Measurements from ENCODE around the gene TRIM64. TPM values are rescaled to one million over a fixed set of nuclear protein-coding genes. Genes with fewer than 3 reads are reported as not detected.
"Not testable (repeated sequence)": the region's sequence is repeated elsewhere in the genome, so short reads cannot be mapped to it uniquely, and the experiment has no call there.

The TRIM64 gene, protein sequence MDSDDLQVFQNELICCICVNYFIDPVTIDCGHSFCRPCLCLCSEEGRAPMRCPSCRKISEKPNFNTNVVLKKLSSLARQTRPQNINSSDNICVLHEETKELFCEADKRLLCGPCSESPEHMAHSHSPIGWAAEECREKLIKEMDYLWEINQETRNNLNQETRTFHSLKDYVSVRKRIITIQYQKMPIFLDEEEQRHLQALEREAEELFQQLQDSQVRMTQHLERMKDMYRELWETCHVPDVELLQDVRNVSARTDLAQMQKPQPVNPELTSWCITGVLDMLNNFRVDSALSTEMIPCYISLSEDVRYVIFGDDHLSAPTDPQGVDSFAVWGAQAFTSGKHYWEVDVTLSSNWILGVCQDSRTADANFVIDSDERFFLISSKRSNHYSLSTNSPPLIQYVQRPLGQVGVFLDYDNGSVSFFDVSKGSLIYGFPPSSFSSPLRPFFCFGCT
- total RNA-seq, result not detected

DNA sequence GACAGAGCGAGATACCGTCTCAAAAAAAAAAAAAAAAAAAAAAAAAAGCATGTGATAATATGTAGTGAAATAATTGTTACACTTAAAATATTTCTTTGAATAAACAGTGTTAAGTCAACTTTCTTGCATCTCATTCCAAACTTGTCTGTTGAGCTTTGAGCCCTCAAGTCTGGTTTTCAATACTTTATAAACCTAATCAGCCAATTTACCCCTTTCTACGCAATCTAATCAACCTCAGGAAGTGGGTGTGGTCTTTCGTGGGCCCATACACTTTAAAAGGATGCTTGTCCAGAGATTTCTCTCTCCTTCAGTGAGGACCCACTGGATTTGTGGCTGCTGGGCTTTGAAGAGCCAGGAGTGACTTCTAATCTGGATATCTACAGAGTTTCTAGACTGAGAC lies at the start of gene TRIM64:
TRIM64 (plus strand) TSS at position 301 of the 400 bp plus-strand sequence. CDS start 2,467 bp downstream, outside the sequence.
- not testable (repeated sequence) for DNase-seq

GRCh38 chr11:89922195-89922660 lies 43.6 kb upstream of the TRIM64 start, which contains the start of gene TRIM49D1:
TSS of gene TRIM49D1 (minus strand) at chr11:89922245. CDS start at chr11:89917710, 4,535 bp downstream.
- no peak for DNase-seq

More for the DNA sequence above, at the start of gene TRIM64:
- not testable (repeated sequence) for H3K4me1 ChIP-seq; ATAC-seq (ENCODE audit: low FRiP score in 2 of 2); H3K27me3 ChIP-seq; H3K4me3 ChIP-seq; H3K36me3 ChIP-seq; H3K9me3 ChIP-seq; H3K27ac ChIP-seq
- 100% methylated on average over 2 of the region's 4 CpGs; no CpG with 5 or more reads in 1 of the 2 donors for WGBS, 2 donors

GRCh38 chr11:89923764-89924163 lies 42.1 kb upstream of the TRIM64 start, which contains the start of gene TRIM49D2:
TSS of gene TRIM49D2 (plus strand) at chr11:89924064. CDS start at chr11:89926762, 2,698 bp downstream.
- WGBS, 2 donors, result 89 to 90% methylated on average over 2 to 3 of the region's 6 CpGs

More at GRCh38 chr11:89922195-89922660, 43.6 kb upstream of the TRIM64 start, which contains the start of gene TRIM49D1:
- WGBS, 2 donors, result 67 to 68% methylated on average over 3 of the region's 3 CpGs
- H3K4me1 ChIP-seq, result no peaks in the 10 kb centered on the region
- no peaks in the 10 kb centered on the region for H3K36me3 ChIP-seq
- H3K27me3 ChIP-seq, result no peaks in the 10 kb centered on the region
- no peak for TF ChIP-seq EP300 (IDR thresholded peaks at IDR 0.05)
- TF ChIP-seq POLR2AphosphoS5 (IDR thresholded peaks at IDR 0.05), result no peak
- TF ChIP-seq POLR2A (IDR thresholded peaks at IDR 0.05), result no peak
- TF ChIP-seq, protein P1, sequence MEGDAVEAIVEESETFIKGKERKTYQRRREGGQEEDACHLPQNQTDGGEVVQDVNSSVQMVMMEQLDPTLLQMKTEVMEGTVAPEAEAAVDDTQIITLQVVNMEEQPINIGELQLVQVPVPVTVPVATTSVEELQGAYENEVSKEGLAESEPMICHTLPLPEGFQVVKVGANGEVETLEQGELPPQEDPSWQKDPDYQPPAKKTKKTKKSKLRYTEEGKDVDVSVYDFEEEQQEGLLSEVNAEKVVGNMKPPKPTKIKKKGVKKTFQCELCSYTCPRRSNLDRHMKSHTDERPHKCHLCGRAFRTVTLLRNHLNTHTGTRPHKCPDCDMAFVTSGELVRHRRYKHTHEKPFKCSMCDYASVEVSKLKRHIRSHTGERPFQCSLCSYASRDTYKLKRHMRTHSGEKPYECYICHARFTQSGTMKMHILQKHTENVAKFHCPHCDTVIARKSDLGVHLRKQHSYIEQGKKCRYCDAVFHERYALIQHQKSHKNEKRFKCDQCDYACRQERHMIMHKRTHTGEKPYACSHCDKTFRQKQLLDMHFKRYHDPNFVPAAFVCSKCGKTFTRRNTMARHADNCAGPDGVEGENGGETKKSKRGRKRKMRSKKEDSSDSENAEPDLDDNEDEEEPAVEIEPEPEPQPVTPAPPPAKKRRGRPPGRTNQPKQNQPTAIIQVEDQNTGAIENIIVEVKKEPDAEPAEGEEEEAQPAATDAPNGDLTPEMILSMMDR (IDR thresholded peaks at IDR 0.05), result no peak
- H3K27ac ChIP-seq, result no peak within 1 kb of the TSS
- no peak for ATAC-seq (ENCODE audit: low FRiP score in 2 of 2)
- H3K9me3 ChIP-seq, result no peaks in the 10 kb centered on the region
- no peak within 1 kb of the TSS for H3K4me3 ChIP-seq

DNA sequence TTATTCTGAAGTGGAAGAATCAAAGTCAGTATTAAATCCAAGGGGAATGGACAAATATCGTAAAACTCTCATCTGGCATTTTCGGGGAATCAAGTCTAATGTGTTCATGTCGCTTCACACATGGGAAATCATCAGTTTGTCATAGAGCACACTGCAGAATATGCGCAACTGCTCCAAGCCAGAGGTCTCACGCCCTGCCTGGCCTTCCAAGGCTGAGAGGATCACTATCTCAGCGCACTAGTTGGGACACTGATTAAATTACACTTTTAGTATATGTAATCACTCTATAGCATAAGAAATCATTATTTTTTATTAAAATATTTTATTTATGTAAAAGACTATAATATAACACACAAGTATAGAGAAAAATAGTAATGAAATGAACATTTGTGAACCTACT lies 5.0 kb upstream of the TRIM64 start:
- H3K4me1 ChIP-seq; H3K36me3 ChIP-seq; H3K27me3 ChIP-seq; H3K4me3 ChIP-seq; DNase-seq; ATAC-seq (ENCODE audit: low FRiP score in 2 of 2); H3K9me3 ChIP-seq; H3K27ac ChIP-seq: not testable (repeated sequence)
- 86 to 93% methylated on average over 3 to 6 of the region's 6 CpGs for WGBS, 2 donors

More at GRCh38 chr11:89923764-89924163, 42.1 kb upstream of the TRIM64 start, which contains the start of gene TRIM49D2:
- H3K4me1 ChIP-seq; H3K9me3 ChIP-seq; H3K36me3 ChIP-seq; ATAC-seq (ENCODE audit: low FRiP score in 2 of 2); H3K27ac ChIP-seq; H3K27me3 ChIP-seq; H3K4me3 ChIP-seq; DNase-seq: not testable (repeated sequence)

Small RNA genes within 50 kb of the gene (small RNA-seq; reads per million reads assigned to genes)
- 0 reads per million in 4 donors for gene AP004607.1

Other genes with a start within 250 kb of the TRIM64 start
- gene TRIM49, start 157.5 kb upstream of the TRIM64 start, total RNA-seq, result not detected
- gene TRIM64B, start 87.5 kb upstream of the TRIM64 start, total RNA-seq, result not detected
- gene TRIM49D1, start 43.8 kb upstream of the TRIM64 start, total RNA-seq, result not detected
- gene TRIM49D2, start 42.0 kb upstream of the TRIM64 start, total RNA-seq, result not detected
- gene TRIM49C, start 65.1 kb downstream of the TRIM64 start, total RNA-seq, result not detected
- not detected for gene UBTFL1, start 119.9 kb downstream of the TRIM64 start, total RNA-seq
- gene NAALAD2, start 168.6 kb downstream of the TRIM64 start, total RNA-seq, result 1 to 10 TPM in 4 of 6 donors, under 1 TPM in 2; 0.33 to 2.1 (median 1.2) TPM

Data from upper lobe of left lung (tissue), 6 donors.